Measurements from ENCODE around the gene TAS1R1. TPM values are rescaled to one million over a fixed set of nuclear protein-coding genes. Genes with fewer than 3 reads are reported as not detected.

Gene TAS1R1
- polyA plus RNA-seq, 2 of the 4 experiments (the other 2 are of a cell fraction), result not detected

DNA sequence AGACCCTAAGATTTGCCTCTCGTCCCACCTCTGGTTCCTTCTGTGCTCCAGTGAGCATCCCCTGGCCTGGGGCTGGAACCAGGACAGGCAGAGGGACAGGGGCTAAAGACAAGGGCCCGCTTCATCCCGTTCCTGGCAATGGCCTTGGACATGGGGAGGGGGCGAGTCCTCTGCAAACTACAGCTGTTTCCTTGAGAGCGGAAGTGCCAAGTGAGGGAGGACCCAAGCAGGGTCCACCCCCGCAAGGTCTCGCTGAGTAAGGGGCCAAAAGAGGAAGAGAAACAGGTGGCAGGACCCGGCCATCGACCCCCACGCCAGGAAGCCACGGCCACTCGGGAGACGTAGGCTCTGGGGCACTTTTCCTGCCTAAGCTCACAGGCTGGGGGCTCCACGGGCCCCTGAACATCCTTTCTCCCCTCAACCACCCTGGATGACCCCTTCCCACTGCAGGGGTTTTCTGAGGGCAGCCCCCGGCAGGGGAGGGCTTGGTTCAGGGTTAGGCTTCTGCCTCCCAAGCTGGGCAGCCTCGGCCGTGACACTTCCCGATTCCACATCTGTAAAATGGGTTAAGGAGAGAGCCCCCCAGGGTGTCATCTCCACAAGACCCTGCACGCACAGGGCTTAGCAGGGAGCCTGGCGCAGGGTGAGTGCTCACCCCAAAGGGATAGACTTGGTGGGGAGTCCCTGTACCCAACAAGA lies 45.7 kb upstream of the TAS1R1 start:
- Histone ChIP-seq H3K4me3 (no peak overlapping the region), H3K27ac (no peak overlapping the region), H3K4me1 (no peaks in the 10 kb centered on the region), H3K4me2 (no peak overlapping the region), H3K9me3 (no peaks in the 10 kb centered on the region)
- ChIA-PET POLR2A (no interaction called here), CTCF (interaction anchor here (1.4 to 1.5 kb wide), 2 partner anchors 14 to 20 kb away, joined by 3 to 6 read pairs; no protein-coding TSS in a partner anchor)
- no peak for DNase-seq (ENCODE audit: low read depth in 1 of 2, low spot score in 1 of 2)
- no peak for TF ChIP-seq RARB (CRISPR knock-in tag; IDR thresholded peaks at IDR 0.05)
- TF ChIP-seq MYC (IDR thresholded peaks at IDR 0.05; ENCODE audit: borderline replicate concordance, low read length), result no peak
- TF ChIP-seq ZSCAN20 (CRISPR knock-in tag; IDR thresholded peaks at IDR 0.05), result no peak
- TF ChIP-seq RAD21 (conservative IDR thresholded peaks at IDR 0.05 in 1 of 2, IDR thresholded peaks at IDR 0.05 in 1 of 2), result no peak
- TF ChIP-seq HDAC2 (IDR thresholded peaks at IDR 0.05), result no peak
- TF ChIP-seq SMC3 (IDR thresholded peaks at IDR 0.05), result no peak
- TF ChIP-seq SREBF2 (IDR thresholded peaks at IDR 0.05), result no peak
- no peak for TF ChIP-seq HES2 (IDR thresholded peaks at IDR 0.05)
- TF ChIP-seq, protein P1, sequence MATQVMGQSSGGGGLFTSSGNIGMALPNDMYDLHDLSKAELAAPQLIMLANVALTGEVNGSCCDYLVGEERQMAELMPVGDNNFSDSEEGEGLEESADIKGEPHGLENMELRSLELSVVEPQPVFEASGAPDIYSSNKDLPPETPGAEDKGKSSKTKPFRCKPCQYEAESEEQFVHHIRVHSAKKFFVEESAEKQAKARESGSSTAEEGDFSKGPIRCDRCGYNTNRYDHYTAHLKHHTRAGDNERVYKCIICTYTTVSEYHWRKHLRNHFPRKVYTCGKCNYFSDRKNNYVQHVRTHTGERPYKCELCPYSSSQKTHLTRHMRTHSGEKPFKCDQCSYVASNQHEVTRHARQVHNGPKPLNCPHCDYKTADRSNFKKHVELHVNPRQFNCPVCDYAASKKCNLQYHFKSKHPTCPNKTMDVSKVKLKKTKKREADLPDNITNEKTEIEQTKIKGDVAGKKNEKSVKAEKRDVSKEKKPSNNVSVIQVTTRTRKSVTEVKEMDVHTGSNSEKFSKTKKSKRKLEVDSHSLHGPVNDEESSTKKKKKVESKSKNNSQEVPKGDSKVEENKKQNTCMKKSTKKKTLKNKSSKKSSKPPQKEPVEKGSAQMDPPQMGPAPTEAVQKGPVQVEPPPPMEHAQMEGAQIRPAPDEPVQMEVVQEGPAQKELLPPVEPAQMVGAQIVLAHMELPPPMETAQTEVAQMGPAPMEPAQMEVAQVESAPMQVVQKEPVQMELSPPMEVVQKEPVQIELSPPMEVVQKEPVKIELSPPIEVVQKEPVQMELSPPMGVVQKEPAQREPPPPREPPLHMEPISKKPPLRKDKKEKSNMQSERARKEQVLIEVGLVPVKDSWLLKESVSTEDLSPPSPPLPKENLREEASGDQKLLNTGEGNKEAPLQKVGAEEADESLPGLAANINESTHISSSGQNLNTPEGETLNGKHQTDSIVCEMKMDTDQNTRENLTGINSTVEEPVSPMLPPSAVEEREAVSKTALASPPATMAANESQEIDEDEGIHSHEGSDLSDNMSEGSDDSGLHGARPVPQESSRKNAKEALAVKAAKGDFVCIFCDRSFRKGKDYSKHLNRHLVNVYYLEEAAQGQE (IDR thresholded peaks at IDR 0.05), result no peak
- TF ChIP-seq FOXS1 (CRISPR knock-in tag; IDR thresholded peaks at IDR 0.05), result no peak
- no peak for TF ChIP-seq FOSB (CRISPR knock-in tag; IDR thresholded peaks at IDR 0.05)
- TF ChIP-seq PHF8 (IDR thresholded peaks at IDR 0.05; ENCODE audit: borderline replicate concordance, low read depth), result no peak
- TF ChIP-seq, protein P2, sequence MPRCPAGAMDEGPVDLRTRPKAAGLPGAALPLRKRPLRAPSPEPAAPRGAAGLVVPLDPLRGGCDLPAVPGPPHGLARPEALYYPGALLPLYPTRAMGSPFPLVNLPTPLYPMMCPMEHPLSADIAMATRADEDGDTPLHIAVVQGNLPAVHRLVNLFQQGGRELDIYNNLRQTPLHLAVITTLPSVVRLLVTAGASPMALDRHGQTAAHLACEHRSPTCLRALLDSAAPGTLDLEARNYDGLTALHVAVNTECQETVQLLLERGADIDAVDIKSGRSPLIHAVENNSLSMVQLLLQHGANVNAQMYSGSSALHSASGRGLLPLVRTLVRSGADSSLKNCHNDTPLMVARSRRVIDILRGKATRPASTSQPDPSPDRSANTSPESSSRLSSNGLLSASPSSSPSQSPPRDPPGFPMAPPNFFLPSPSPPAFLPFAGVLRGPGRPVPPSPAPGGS (IDR thresholded peaks at IDR 0.05), result no peak
- TF ChIP-seq E2F6 (IDR thresholded peaks at IDR 0.05; ENCODE audit: borderline replicate concordance, low read depth), result no peak
- TF ChIP-seq MAZ (IDR thresholded peaks at IDR 0.05; ENCODE audit: borderline replicate concordance, low read depth, low read length), result no peak
- ATAC-seq, result no peak
- WGBS (ENCODE audit: missing lambda C conversion rate), result 85% methylated on average over 18 of the region's 20 CpGs
- FAIRE-seq, result no peak

- no peak overlapping the region for H3K27ac ChIP-seq
- CTCF ChIA-PET, result no interaction called here
- FAIRE-seq (no peak), DNase-seq (ENCODE audit: low read depth in 1 of 2, low spot score in 1 of 2) (no peak), ATAC-seq (no peak)
- POLR2A ChIA-PET, result no interaction called here
- no peaks in the 10 kb centered on the region for H3K9me3 ChIP-seq
- H3K4me2 ChIP-seq, result no peak overlapping the region
- no peak overlapping the region for H3K4me3 ChIP-seq
- H3K4me1 ChIP-seq, result no peaks in the 10 kb centered on the region
- WGBS (ENCODE audit: missing lambda C conversion rate), result 81% methylated on average over 9 of the region's 10 CpGs
- TF ChIP-seq JUN (IDR thresholded peaks at IDR 0.05), result no peak
- no peak for TF ChIP-seq EHMT2 (IDR thresholded peaks at IDR 0.05; ENCODE audit: low read depth)
- no peak for TF ChIP-seq ZSCAN20 (CRISPR knock-in tag; IDR thresholded peaks at IDR 0.05)
- no peak for TF ChIP-seq RCOR1 (IDR thresholded peaks at IDR 0.05; ENCODE audit: low read depth, low read length)
- TF ChIP-seq RAD21 (conservative IDR thresholded peaks at IDR 0.05 in 1 of 2, IDR thresholded peaks at IDR 0.05 in 1 of 2), result no peak
- TF ChIP-seq ZNF302 (CRISPR knock-in tag; IDR thresholded peaks at IDR 0.05), result no peak
- TF ChIP-seq SREBF2 (IDR thresholded peaks at IDR 0.05), result no peak
Measured at GRCh38 chr1:6509919-6510291, 45.2 kb upstream of the TAS1R1 start.

Data from A549 (cell line).